GM12878 (cell line): Measurements from ENCODE around the gene CYB5R2. TPM values are rescaled to one million over a fixed set of nuclear protein-coding genes. Genes with fewer than 3 reads are reported as not detected.

Source experiments
- ATAC-seq: fragments of 200-7000 bp; cut with Tn5 transposase; 3 replicates; pipeline ENCODE4 v1.9.1; 2020; ENCODE audit warnings: mild to moderate bottlenecking, moderate library complexity
- BruUV-seq: library from RNA; stranded (reverse); fragments of 400-500 nt; replicated peaks from 2 replicates; lab custom pipeline; 2021; lab: Mats Ljungman, UMichigan
- CTCF ChIA-PET: fragments of 300-600 bp; sonication (Branson Sonifier 250); formaldehyde crosslinking; extraction: SDS; loops from one replicate; lab custom pipeline; 2021; ENCODE audit warnings: inconsistent platforms; lab: Yijun Ruan, JAX
- POLR2A ChIA-PET: fragments of 350-600 bp; formaldehyde crosslinking; extraction: SDS; loops from one replicate; lab custom pipeline; 2021; ENCODE audit warnings: inconsistent platforms; lab: Charles Lee
- RAD21 ChIA-PET: fragments of 300-600 bp; sonication (Branson Sonifier 250); formaldehyde crosslinking; loops from one replicate; lab custom pipeline; 2023; ENCODE audit warnings: antibody characterized with exemption; ENCODE audit not compliant: unreplicated experiment; lab: Charles Lee
- SMC1A ChIA-PET: fragments of 300-600 bp; sonication (Branson Sonifier 250); formaldehyde crosslinking; loops from one replicate; lab custom pipeline; 2023; ENCODE audit not compliant: unreplicated experiment, uncharacterized antibody; lab: Charles Lee
- DNase-seq: peaks from one replicate; pipeline ENCODE4 v3.0.0-alpha.2; 2011; ENCODE audit warnings: low read depth, low spot score
- FAIRE-seq: peaks from 3 replicates; lab custom pipeline; 2011; peaks lifted over from hg19 to GRCh38; lab: Jason Lieb, UNC
- H2AFZ ChIP-seq: 2 replicates; pipeline ENCODE4 v1.6.0; 2011; ENCODE audit warnings: low read depth, low read length, control low read depth; ENCODE audit not compliant: control insufficient read depth
- H3K27ac ChIP-seq: 2 replicates; pipeline ENCODE4 v1.5.1; 2011; ENCODE audit warnings: control low read depth; ENCODE audit not compliant: control insufficient read depth, insufficient read depth
- H3K27me3 ChIP-seq, 2 experiments: replicated peaks in 1 of 2; 2 replicates each; pipeline versions ENCODE4 v1.6.0 to v1.6.1; 2011; ENCODE audit warnings: low read length in 1 of 2; ENCODE audit not compliant: control insufficient read depth in 2 of 2, insufficient read depth in 2 of 2
- H3K36me3 ChIP-seq, 2 experiments: 2 replicates each; pipeline ENCODE4 v1.5.1; 2011; ENCODE audit warnings: low read length in 1 of 2; ENCODE audit not compliant: control insufficient read depth in 2 of 2, insufficient read depth in 2 of 2
- H3K4me1 ChIP-seq: 2 replicates; pipeline ENCODE4 v1.6.1; 2011; ENCODE audit warnings: mild to moderate bottlenecking, low read length, moderate library complexity, mixed read lengths; ENCODE audit not compliant: control insufficient read depth, insufficient read depth
- H3K4me2 ChIP-seq: 2 replicates; pipeline ENCODE4 v1.6.0; 2011; ENCODE audit warnings: control low read depth; ENCODE audit not compliant: control insufficient read depth, insufficient read depth
- H3K4me3 ChIP-seq: fragments of 200-600 bp; sonication (generic); 2 replicates; pipeline ENCODE4 v1.5.1; 2016
- H3K79me2 ChIP-seq: 2 replicates; pipeline ENCODE4 v1.6.0; 2011; ENCODE audit warnings: low read length; ENCODE audit not compliant: control insufficient read depth, insufficient read depth
- H3K9ac ChIP-seq: 2 replicates; pipeline ENCODE4 v1.8.0; 2011; ENCODE audit warnings: low read length, control low read depth, mixed read lengths; ENCODE audit not compliant: control insufficient read depth, insufficient read depth
- H3K9me3 ChIP-seq: replicated peaks from 3 replicates; pipeline ENCODE4 v1.5.1; 2011; ENCODE audit warnings: mild to moderate bottlenecking, low read length; ENCODE audit not compliant: control insufficient read depth, insufficient read depth
- H4K20me1 ChIP-seq: 2 replicates; pipeline ENCODE4 v1.6.0; 2011; ENCODE audit not compliant: control insufficient read depth, insufficient read depth
- ASH2L ChIP-seq: fragments of 300-600, 200-600 bp; sonication (generic); IDR thresholded peaks from 2 replicates; pipeline ENCODE4 v1.6.1; 2017; ENCODE audit warnings: low read depth, mild to moderate bottlenecking, borderline replicate concordance
- ESRRA ChIP-seq: IDR thresholded peaks from 2 replicates; pipeline ENCODE4 v1.6.1; 2012; ENCODE audit warnings: mild to moderate bottlenecking, low read length, improper control_type of control experiment
- IKZF2 ChIP-seq, 2 experiments: fragments of 450-650 bp; IDR thresholded peaks; 2 replicates each; pipeline ENCODE4 v1.6.1; 2017; ENCODE audit warnings: mild to moderate bottlenecking in 2 of 2, moderate library complexity in 2 of 2
- KAT2A ChIP-seq: conservative IDR thresholded peaks from 2 replicates; pipeline ENCODE4 v1.6.1; 2011; ENCODE audit warnings: low read depth, low read length; ENCODE audit not compliant: control insufficient read depth
- KDM1A ChIP-seq: fragments of 200-600 bp; sonication (generic); IDR thresholded peaks from 2 replicates; pipeline ENCODE4 v1.6.1; 2016; ENCODE audit warnings: borderline replicate concordance
- MYC ChIP-seq: IDR thresholded peaks from 2 replicates; pipeline ENCODE4 v1.6.1; 2011; ENCODE audit warnings: mild to moderate bottlenecking, low read length, moderate library complexity, inconsistent platforms; ENCODE audit not compliant: insufficient read depth, insufficient replicate concordance, insufficient read length, severe bottlenecking
- PAX5 ChIP-seq: IDR thresholded peaks from 2 replicates; pipeline ENCODE4 v1.6.1; 2011; ENCODE audit warnings: low read depth, low read length, borderline replicate concordance
- TCF3 ChIP-seq: IDR thresholded peaks from 2 replicates; pipeline ENCODE4 v1.6.1; 2012; ENCODE audit warnings: low read depth, mild to moderate bottlenecking, low read length, borderline replicate concordance; ENCODE audit not compliant: insufficient read depth
- TCF7 ChIP-seq: IDR thresholded peaks from 2 replicates; pipeline ENCODE4 v1.6.1; 2014; ENCODE audit warnings: antibody characterized with exemption, borderline replicate concordance
- ZNF384 ChIP-seq: IDR thresholded peaks from 2 replicates; pipeline ENCODE4 v1.6.1; 2012; ENCODE audit warnings: low read depth, mild to moderate bottlenecking, low read length, improper control_type of control experiment, borderline replicate concordance
- ZNF622 ChIP-seq: fragments of 450-650 bp; IDR thresholded peaks from 2 replicates; pipeline ENCODE4 v1.6.1; 2017; ENCODE audit warnings: mild to moderate bottlenecking, inconsistent platforms
- WGBS: methylation state at CpG from one replicate; pipeline ENCODE4 v1.1.6; 2016; ENCODE audit warnings: low lambda C conversion rate; ENCODE audit not compliant: insufficient replicate concordance, insufficient coverage; ENCODE audit errors: missing lambda C conversion rate; 5-methylcytosine and 5-hydroxymethylcytosine counted together
- in situ Hi-C: fragments of 300-500 bp; cut with MboI; formaldehyde crosslinking; loops from 9 replicates; pipeline ENCODE4 v1.14.3; 2018; ENCODE audit warnings: mixed read lengths
- intact Hi-C: fragments of 100-400 bp; cut with micrococcal nuclease; formaldehyde crosslinking; loops from one replicate; pipeline ENCODE4 v1.14.2; 2022; ENCODE audit not compliant: unreplicated experiment
- polyA plus RNA-seq, 11 experiments: library from polyadenylated mRNA; depleted of rRNA in 4 of 11; unstranded in 6 of 11; stranded (reverse) in 5 of 11; fragments of >200 nt; fragmentation: Nextera tagmentation in 4 of 11; fragmentation: Illumina TruSeq in 1 of 11; extraction: Ambion mirVana in 4 of 11; extraction: Trizol in 1 of 11; gene quantifications; 1 replicate in 1 of 11; 2 replicates in 10 of 11; pipeline versions ENCODE4 v1.2.1 to v1.2.3, GENCODE V29; 2011 to 2016; ENCODE audit warnings: inconsistent platforms in 2 of 11, missing spikeins in 2 of 11, low read depth in 1 of 11
- total RNA-seq, 4 experiments: library from RNA; depleted of rRNA in 3 of 4; stranded (reverse); fragments of >200 nt in 3 of 4; fragmentation: Illumina TruSeq in 1 of 4; extraction: Trizol in 1 of 4; gene quantifications; 2 replicates each; pipeline versions ENCODE4 v1.2.1 to v1.2.3, GENCODE V29; 2013 to 2021
- TF ChIP-seq, protein P1 (sequence below), 3 experiments: IDR thresholded peaks in 2 of 3; conservative IDR thresholded peaks in 1 of 3; 2 replicates each; pipeline ENCODE4 v1.5.1; 2011; ENCODE audit warnings: low read depth in 3 of 3, low read length in 3 of 3, mild to moderate bottlenecking in 3 of 3, control low read depth in 2 of 3, moderate library complexity in 2 of 3, inconsistent platforms in 1 of 3, mixed read lengths in 1 of 3; ENCODE audit not compliant: control insufficient read depth in 2 of 3, insufficient read depth in 1 of 3; ENCODE audit errors: extremely low read depth in 1 of 3
- TF ChIP-seq, protein P2 (sequence below): fragments of 450-650 bp; IDR thresholded peaks from 2 replicates; pipeline ENCODE4 v1.6.1; 2017; ENCODE audit warnings: mild to moderate bottlenecking

CYB5R2 gene
- total and polyA plus RNA-seq, 10 of the 15 experiments (the other 5 are each of a cell fraction or from before 2014, with no cell fraction given): 21.0 to 111 (median 70.4) TPM

GRCh38 chr11:7671347-7672215, 1.7 kb downstream of the CYB5R2 start (continued):
- TF ChIP-seq, protein P1, sequence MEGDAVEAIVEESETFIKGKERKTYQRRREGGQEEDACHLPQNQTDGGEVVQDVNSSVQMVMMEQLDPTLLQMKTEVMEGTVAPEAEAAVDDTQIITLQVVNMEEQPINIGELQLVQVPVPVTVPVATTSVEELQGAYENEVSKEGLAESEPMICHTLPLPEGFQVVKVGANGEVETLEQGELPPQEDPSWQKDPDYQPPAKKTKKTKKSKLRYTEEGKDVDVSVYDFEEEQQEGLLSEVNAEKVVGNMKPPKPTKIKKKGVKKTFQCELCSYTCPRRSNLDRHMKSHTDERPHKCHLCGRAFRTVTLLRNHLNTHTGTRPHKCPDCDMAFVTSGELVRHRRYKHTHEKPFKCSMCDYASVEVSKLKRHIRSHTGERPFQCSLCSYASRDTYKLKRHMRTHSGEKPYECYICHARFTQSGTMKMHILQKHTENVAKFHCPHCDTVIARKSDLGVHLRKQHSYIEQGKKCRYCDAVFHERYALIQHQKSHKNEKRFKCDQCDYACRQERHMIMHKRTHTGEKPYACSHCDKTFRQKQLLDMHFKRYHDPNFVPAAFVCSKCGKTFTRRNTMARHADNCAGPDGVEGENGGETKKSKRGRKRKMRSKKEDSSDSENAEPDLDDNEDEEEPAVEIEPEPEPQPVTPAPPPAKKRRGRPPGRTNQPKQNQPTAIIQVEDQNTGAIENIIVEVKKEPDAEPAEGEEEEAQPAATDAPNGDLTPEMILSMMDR (IDR thresholded peaks at IDR 0.05 in 2 of 3, conservative IDR thresholded peaks at IDR 0.05 in 1 of 3; ENCODE audit: control insufficient read depth in 2 of 3, extremely low read depth in 1 of 3, insufficient read depth in 1 of 3, low read depth in 3 of 3, low read length in 3 of 3): no peak
- TF ChIP-seq TCF7 (no peak), KAT2A (no peak), IKZF2 (IDR thresholded peaks at IDR 0.05) (peak in 1 of 2 experiments; percentile 62; a peak in 3 of 4 replicates), TCF3 (peak; percentile 92), ZNF622 (no peak)

DNA sequence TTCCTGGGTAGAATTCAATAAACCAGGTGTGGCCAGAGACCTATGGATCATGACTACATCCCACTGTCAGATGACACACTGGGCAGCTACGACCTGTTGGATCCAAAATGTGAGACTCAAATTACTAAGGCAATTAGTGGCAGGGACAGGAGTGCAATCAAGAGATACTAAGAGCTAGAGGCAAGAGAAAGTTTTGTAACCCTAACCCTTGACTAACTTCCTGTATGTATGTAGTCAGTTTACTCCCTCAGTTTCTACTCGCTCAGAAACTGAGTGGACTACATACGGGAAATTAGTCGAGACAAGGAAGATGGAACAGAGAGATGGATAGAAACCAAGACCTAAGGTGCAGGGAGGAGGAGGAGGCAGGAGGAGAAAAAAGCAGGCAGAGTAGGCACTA, 2.7 kb downstream of the CYB5R2 start:
- in situ Hi-C loops: no loop called here
- 78% methylated on average over 4 of the region's 4 CpGs for WGBS
- Histone ChIP-seq H3K27ac (peak overlapping the region; percentile 12; the same call in 1 of the 2 replicates), H3K79me2 (peaks cover 2% of the 10 kb centered on the region), H3K4me2 (peak overlapping the region; percentile 32), H3K4me3 (no peak overlapping the region), H2AFZ (no peak overlapping the region), H3K36me3 (peaks cover 1 to 13% of the 10 kb centered on the region in 2 experiments; a peak in 3 of 4 replicates), H3K4me1 (peaks cover 40% of the 10 kb centered on the region), H3K27me3 (no peaks in the 10 kb centered on the region), H4K20me1 (no peaks in the 10 kb centered on the region), H3K9ac (no peak overlapping the region), H3K9me3 (no peaks in the 10 kb centered on the region; the same call in 2 of the 3 replicates)
- no peak for TF ChIP-seq MYC
- no peak for TF ChIP-seq ASH2L
- no peak for TF ChIP-seq ESRRA
- no peak for TF ChIP-seq TCF3
- no peak for TF ChIP-seq ZNF384
- no peak for TF ChIP-seq PAX5
- TF ChIP-seq KDM1A: no peak
- TF ChIP-seq, protein P2, sequence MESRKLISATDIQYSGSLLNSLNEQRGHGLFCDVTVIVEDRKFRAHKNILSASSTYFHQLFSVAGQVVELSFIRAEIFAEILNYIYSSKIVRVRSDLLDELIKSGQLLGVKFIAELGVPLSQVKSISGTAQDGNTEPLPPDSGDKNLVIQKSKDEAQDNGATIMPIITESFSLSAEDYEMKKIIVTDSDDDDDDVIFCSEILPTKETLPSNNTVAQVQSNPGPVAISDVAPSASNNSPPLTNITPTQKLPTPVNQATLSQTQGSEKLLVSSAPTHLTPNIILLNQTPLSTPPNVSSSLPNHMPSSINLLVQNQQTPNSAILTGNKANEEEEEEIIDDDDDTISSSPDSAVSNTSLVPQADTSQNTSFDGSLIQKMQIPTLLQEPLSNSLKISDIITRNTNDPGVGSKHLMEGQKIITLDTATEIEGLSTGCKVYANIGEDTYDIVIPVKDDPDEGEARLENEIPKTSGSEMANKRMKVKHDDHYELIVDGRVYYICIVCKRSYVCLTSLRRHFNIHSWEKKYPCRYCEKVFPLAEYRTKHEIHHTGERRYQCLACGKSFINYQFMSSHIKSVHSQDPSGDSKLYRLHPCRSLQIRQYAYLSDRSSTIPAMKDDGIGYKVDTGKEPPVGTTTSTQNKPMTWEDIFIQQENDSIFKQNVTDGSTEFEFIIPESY: no peak
- no peak for ATAC-seq
- POLR2A ChIA-PET: interaction anchor here (1.0 kb wide), 1 partner anchor 14 kb away, joined by 3 read pairs; no protein-coding TSS in a partner anchor
- BruUV-seq: no TSS peak
- DNase-seq: no peak
- SMC1A ChIA-PET: interaction anchor here (0.6 to 2.7 kb wide), 6 partner anchors 15 to 155 kb away, joined by 3 to 9 read pairs (median 4); no protein-coding TSS in a partner anchor
- RAD21 ChIA-PET: interaction anchor here (1.1 to 1.6 kb wide), 2 partner anchors 158 to 160 kb away, joined by 4 to 5 read pairs; no protein-coding TSS in a partner anchor
- CTCF ChIA-PET: interaction anchor here (1.4 to 3.0 kb wide), 6 partner anchors 15 to 318 kb away, joined by 4 to 11 read pairs (median 8); partner anchors contain the start of gene PPFIBP2
- intact Hi-C loops: no loop called here
- peak; percentile 54 for FAIRE-seq
